ENCODE data around the gene ERGIC1. TPM values are rescaled to one million over a fixed set of nuclear protein-coding genes. Genes with fewer than 3 reads are reported as not detected.
A peak's percentile ranks its signal among the peaks of the same experiment; 100 is the strongest.

The ERGIC1 gene
- polyA plus RNA-seq, 1 experiment, result 137 TPM

GRCh38 chr5:172887692-172888091 is 53.6 kb downstream of the ERGIC1 start:
- no peak for TF ChIP-seq CTCF (IDR thresholded peaks at IDR 0.05; ENCODE audit: low read depth, low read length)
- no peak overlapping the region for H3K4me3 ChIP-seq (ENCODE audit: low read depth, low read length)
- H3K9me3 ChIP-seq (ENCODE audit: control insufficient read depth, insufficient read depth, low read length), result peaks cover 6% of the 10 kb centered on the region
- ChIA-PET POLR2A (interaction anchor here (1.0 kb wide), 3 partner anchors 10 to 116 kb away, joined by 3 to 6 read pairs (median 4); partner anchors contain the start of gene DUSP1), CTCF (no interaction called here)
- H3K27me3 ChIP-seq (ENCODE audit: control insufficient read depth, insufficient read depth, low read length), result no peaks in the 10 kb centered on the region
- DNase-seq (ENCODE audit: low read depth, low spot score), result peak; percentile 55
- peak overlapping the region; percentile 80 for H3K27ac ChIP-seq (ENCODE audit: low read depth, low read length)

GRCh38 chr5:172890659-172891058 is 56.6 kb downstream of the ERGIC1 start:
- TF ChIP-seq CTCF (IDR thresholded peaks at IDR 0.05; ENCODE audit: low read depth, low read length), result no peak
- POLR2A ChIA-PET, result interaction anchor here (2.0 kb wide), 1 partner anchor 119 kb away, joined by 4 read pairs; the partner anchor contains the start of gene DUSP1
- CTCF ChIA-PET, result no interaction called here
- DNase-seq (ENCODE audit: low read depth, low spot score), result no peak
- Histone ChIP-seq H3K9me3 (ENCODE audit: control insufficient read depth, insufficient read depth, low read length) (no peaks in the 10 kb centered on the region), H3K4me3 (ENCODE audit: low read depth, low read length) (no peak overlapping the region), H3K27ac (ENCODE audit: low read depth, low read length) (no peak overlapping the region), H3K27me3 (ENCODE audit: control insufficient read depth, insufficient read depth, low read length) (no peaks in the 10 kb centered on the region)

- H3K4me3 ChIP-seq (ENCODE audit: low read depth, low read length), result no peak overlapping the region
- no peaks in the 10 kb centered on the region for H3K27me3 ChIP-seq (ENCODE audit: control insufficient read depth, insufficient read depth, low read length)
- DNase-seq (ENCODE audit: low read depth, low spot score), result no peak
- H3K9me3 ChIP-seq (ENCODE audit: control insufficient read depth, insufficient read depth, low read length), result no peaks in the 10 kb centered on the region
- TF ChIP-seq CTCF (IDR thresholded peaks at IDR 0.05; ENCODE audit: low read depth, low read length), result no peak
- ChIA-PET CTCF (interaction anchor here (0.7 to 1.0 kb wide), 2 partner anchors 36 to 41 kb away, joined by 3 read pairs; no protein-coding TSS in a partner anchor), POLR2A (interaction anchor here (0.7 to 2.0 kb wide), 2 partner anchors 19 to 121 kb away, joined by 4 to 9 read pairs; partner anchors contain the start of gene DUSP1)
- peak overlapping the region; percentile 49 for H3K27ac ChIP-seq (ENCODE audit: low read depth, low read length)
Measured at GRCh38 chr5:172891716-172892421, 57.8 kb downstream of the ERGIC1 start.

GRCh38 chr5:172892713-172893112 is 58.7 kb downstream of the ERGIC1 start:
- no peaks in the 10 kb centered on the region for H3K27me3 ChIP-seq (ENCODE audit: control insufficient read depth, insufficient read depth, low read length)
- no peaks in the 10 kb centered on the region for H3K9me3 ChIP-seq (ENCODE audit: control insufficient read depth, insufficient read depth, low read length)
- ChIA-PET CTCF (interaction anchor here (1.0 kb wide), 1 partner anchor 40 kb away, joined by 3 read pairs; no protein-coding TSS in a partner anchor), POLR2A (interaction anchor here (0.7 to 2.0 kb wide), 2 partner anchors 20 to 121 kb away, joined by 4 to 9 read pairs; partner anchors contain the start of gene DUSP1)
- no peak for TF ChIP-seq CTCF (IDR thresholded peaks at IDR 0.05; ENCODE audit: low read depth, low read length)
- H3K4me3 ChIP-seq (ENCODE audit: low read depth, low read length), result no peak overlapping the region
- H3K27ac ChIP-seq (ENCODE audit: low read depth, low read length), result peak overlapping the region; percentile 49
- DNase-seq (ENCODE audit: low read depth, low spot score), result no peak

- no peak overlapping the region for H3K4me3 ChIP-seq (ENCODE audit: low read depth, low read length)
- H3K27me3 ChIP-seq (ENCODE audit: control insufficient read depth, insufficient read depth, low read length), result no peaks in the 10 kb centered on the region
- POLR2A ChIA-PET, result no interaction called here
- no peaks in the 10 kb centered on the region for H3K9me3 ChIP-seq (ENCODE audit: control insufficient read depth, insufficient read depth, low read length)
- TF ChIP-seq CTCF (IDR thresholded peaks at IDR 0.05; ENCODE audit: low read depth, low read length), result no peak
- DNase-seq (ENCODE audit: low read depth, low spot score), result no peak
- CTCF ChIA-PET, result interaction anchor here (1.2 kb wide), 1 partner anchor 178 kb away, joined by 3 read pairs; no protein-coding TSS in a partner anchor
- no peak overlapping the region for H3K27ac ChIP-seq (ENCODE audit: low read depth, low read length)
Measured at GRCh38 chr5:172894767-172895388, 60.8 kb downstream of the ERGIC1 start.

All from AG04450 (cell line).